GM12874 (cell line): ENCODE measurements around the gene NFIB.

Experiments
- TF ChIP-seq, protein P1 (sequence below): IDR thresholded peaks from 2 replicates; pipeline ENCODE4 v1.5.1; 2011; ENCODE audit warnings: low read depth, mild to moderate bottlenecking, control low read depth, low read length, moderate library complexity; ENCODE audit not compliant: insufficient read depth

Gene NFIB

DNA sequence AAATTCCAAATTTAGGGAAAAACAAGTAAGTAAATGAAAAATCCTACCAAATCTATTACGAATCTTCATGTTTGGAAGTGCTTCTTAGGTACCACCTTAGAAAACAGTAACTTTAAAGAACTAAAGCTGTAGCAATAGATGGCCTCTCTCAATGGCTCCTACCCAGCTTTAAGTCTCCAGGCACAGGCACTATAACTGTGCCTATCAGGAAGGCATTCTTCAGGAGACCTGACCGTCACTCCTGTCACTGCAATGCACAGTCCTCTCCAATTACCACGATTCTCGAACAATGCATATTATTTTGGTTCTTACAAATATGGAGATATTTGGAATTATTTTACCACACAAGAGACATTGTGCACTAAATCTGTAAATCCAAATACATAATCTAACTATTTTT is 12.9 kb downstream of the NFIB start:
- TF ChIP-seq, protein P1, sequence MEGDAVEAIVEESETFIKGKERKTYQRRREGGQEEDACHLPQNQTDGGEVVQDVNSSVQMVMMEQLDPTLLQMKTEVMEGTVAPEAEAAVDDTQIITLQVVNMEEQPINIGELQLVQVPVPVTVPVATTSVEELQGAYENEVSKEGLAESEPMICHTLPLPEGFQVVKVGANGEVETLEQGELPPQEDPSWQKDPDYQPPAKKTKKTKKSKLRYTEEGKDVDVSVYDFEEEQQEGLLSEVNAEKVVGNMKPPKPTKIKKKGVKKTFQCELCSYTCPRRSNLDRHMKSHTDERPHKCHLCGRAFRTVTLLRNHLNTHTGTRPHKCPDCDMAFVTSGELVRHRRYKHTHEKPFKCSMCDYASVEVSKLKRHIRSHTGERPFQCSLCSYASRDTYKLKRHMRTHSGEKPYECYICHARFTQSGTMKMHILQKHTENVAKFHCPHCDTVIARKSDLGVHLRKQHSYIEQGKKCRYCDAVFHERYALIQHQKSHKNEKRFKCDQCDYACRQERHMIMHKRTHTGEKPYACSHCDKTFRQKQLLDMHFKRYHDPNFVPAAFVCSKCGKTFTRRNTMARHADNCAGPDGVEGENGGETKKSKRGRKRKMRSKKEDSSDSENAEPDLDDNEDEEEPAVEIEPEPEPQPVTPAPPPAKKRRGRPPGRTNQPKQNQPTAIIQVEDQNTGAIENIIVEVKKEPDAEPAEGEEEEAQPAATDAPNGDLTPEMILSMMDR, result no peak

- TF ChIP-seq, protein P1, result no peak
Measured at GRCh38 chr9:14300588-14300987, 13.4 kb downstream of the NFIB start.

DNA sequence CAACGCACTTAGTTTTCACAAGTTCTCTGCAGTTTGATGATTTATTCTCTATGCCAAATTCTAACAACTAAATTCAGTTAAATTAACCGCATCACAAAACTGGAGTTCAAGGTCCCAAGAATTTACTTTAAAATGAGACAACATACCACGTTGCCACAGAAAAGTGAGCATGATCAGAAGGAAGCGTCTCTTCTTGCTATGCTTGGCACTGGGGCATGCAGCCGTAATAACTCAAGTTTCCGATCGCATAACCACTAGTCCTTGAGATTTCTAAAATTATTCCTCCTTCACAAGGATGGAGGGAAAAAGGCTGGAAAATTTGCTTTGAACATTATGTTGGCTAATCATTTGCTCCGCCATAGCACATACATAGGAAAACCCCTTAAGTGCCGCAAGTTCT is 13.9 kb downstream of the NFIB start:
- TF ChIP-seq, protein P1, result no peak

DNA sequence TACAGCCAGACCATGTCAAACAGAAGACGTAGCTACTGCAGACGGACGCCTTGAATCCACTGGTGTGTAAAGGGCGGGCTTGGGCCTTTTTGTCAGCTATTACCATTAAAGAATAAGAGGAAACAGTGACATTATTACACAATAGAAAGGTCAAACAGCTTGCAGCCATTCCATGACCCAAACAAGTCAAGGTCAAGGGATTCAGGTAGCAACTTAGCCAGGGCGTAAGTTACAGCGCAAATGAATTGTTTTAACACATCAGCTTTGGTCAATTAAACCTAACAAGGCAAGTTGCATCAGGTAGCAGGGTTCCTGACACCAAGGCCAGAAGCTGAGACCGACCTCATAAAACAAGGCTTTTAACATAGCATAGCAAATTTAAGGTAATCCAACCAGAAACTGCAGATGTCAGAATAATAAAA is 15.3 kb downstream of the NFIB start:
- TF ChIP-seq, protein P1, result no peak

GRCh38 chr9:14296495-14297113 is 17.3 kb downstream of the NFIB start:
- TF ChIP-seq, protein P1, result no peak

DNA sequence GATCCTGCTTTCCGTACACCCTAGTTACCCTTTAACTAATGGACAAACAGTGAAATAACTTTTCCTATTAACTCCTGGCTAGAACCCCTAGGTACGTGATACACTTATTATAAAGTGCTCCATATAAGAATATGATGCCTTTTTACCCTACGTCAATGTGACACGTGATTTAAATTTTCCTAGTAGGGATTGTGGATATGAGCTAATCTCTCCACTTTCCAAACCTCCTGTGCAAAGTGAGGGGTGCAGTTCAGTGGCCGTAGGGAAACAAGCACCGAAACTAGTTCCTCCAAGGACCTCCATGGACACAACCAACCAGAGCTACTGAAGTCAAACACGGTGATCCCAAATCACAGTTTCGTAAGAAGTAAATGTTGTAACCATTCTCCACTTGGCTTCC is 19.3 kb downstream of the NFIB start:
- TF ChIP-seq, protein P1, result no peak

DNA sequence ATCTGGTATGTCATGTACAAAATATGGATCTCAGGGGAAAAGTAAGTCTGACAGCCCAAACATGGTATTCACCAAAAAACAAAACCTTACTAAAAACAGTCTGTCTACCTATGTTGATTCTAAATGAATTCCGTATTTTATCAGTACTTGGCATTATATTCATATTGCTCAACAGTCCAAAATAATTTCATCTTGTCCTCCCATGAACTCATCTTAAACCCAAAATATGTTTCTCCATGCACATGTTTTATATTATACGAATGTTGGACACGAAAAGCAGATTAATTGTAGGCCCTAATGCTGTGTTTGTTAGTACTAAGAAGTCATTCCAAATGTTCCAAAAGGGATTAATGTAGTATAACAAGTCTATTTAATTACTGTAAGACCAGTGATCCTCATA is 20.1 kb downstream of the NFIB start:
- TF ChIP-seq, protein P1, result no peak
